CD14-positive monocyte (primary cell): ENCODE measurements around the gene C9orf50. TPM values are rescaled to one million over a fixed set of nuclear protein-coding genes. Genes with fewer than 3 reads are reported as not detected.

Experiments
- DNase-seq, 3 donors: peaks; one replicate each; pipeline ENCODE4 v3.0.0-alpha.2; 2011 to 2022
- H2AFZ ChIP-seq: 2 replicates; pipeline ENCODE4 v1.6.0; 2012; ENCODE audit warnings: mild to moderate bottlenecking, low read depth, low read length, inconsistent platforms; ENCODE audit not compliant: insufficient read depth, poor library complexity, severe bottlenecking
- H3K27ac ChIP-seq, 2 donors: 1 replicate in 1 of 2; 2 replicates in 1 of 2; pipeline ENCODE4 v1.5.1; 2012 to 2013; ENCODE audit warnings: low read length in 2 of 2, control low read depth in 1 of 2, inconsistent platforms in 1 of 2, low read depth in 1 of 2, mild to moderate bottlenecking in 1 of 2
- H3K27me3 ChIP-seq, 2 donors: one replicate each; pipeline versions ENCODE4 v1.6.0 to v1.6.1; 2011 to 2013; ENCODE audit warnings: low read length in 2 of 2; ENCODE audit not compliant: control insufficient read depth in 2 of 2, insufficient read depth in 2 of 2
- H3K36me3 ChIP-seq, 2 donors: replicated peaks in 1 of 2; 1 replicate in 1 of 2; 2 replicates in 1 of 2; pipeline versions ENCODE4 v1.5.1 to v1.6.1; 2012 to 2013; ENCODE audit warnings: low read length in 2 of 2, control low read depth in 1 of 2, inconsistent platforms in 1 of 2, mild to moderate bottlenecking in 1 of 2; ENCODE audit not compliant: insufficient read depth in 2 of 2, control insufficient read depth in 1 of 2
- H3K4me1 ChIP-seq, 2 donors: 1 replicate in 1 of 2; 2 replicates in 1 of 2; pipeline versions ENCODE4 v1.5.1 to v1.6.1; 2012 to 2013; ENCODE audit warnings: low read length in 2 of 2, control low read depth in 1 of 2, inconsistent platforms in 1 of 2, mild to moderate bottlenecking in 1 of 2, moderate library complexity in 1 of 2; ENCODE audit not compliant: insufficient read depth in 2 of 2, control insufficient read depth in 1 of 2
- H3K4me2 ChIP-seq: replicated peaks from 2 replicates; pipeline ENCODE3; 2012; ENCODE audit warnings: low read length, moderate library complexity, mild to moderate bottlenecking; ENCODE audit not compliant: poor library complexity, severe bottlenecking; ENCODE audit errors: extremely low read depth
- H3K4me3 ChIP-seq, 3 experiments: fragments of 200-600 bp in 1 of 3; sonication (generic) in 1 of 3; replicated peaks in 1 of 3; 1 replicate in 2 of 3; 2 replicates in 1 of 3; pipeline ENCODE4 v1.5.1; 2011 to 2013; ENCODE audit warnings: low read length in 3 of 3, mild to moderate bottlenecking in 3 of 3, control low read depth in 2 of 3, low read depth in 2 of 3, inconsistent platforms in 1 of 3, moderate library complexity in 1 of 3
- H3K79me2 ChIP-seq: 2 replicates; pipeline ENCODE4 v1.6.0; 2012; ENCODE audit warnings: mild to moderate bottlenecking, control low read depth, inconsistent platforms, low read length, moderate library complexity; ENCODE audit not compliant: insufficient read depth
- H3K9ac ChIP-seq: 2 replicates; pipeline ENCODE4 v1.6.0; 2017; ENCODE audit warnings: low read length, mild to moderate bottlenecking; ENCODE audit not compliant: insufficient read depth, poor library complexity, severe bottlenecking
- H3K9me3 ChIP-seq, 2 donors: replicated peaks in 1 of 2; 1 replicate in 1 of 2; 2 replicates in 1 of 2; pipeline versions ENCODE4 v1.5.1 to v1.6.1; 2012 to 2013; ENCODE audit warnings: low read length in 2 of 2, control low read depth in 1 of 2; ENCODE audit not compliant: control insufficient read depth in 1 of 2, insufficient read depth in 1 of 2
- H4K20me1 ChIP-seq: 2 replicates; pipeline ENCODE4 v1.6.0; 2012; ENCODE audit warnings: mild to moderate bottlenecking, low read length, control low read depth, moderate library complexity; ENCODE audit not compliant: insufficient read depth
- H3K27ac Mint-ChIP-seq, 7 donors: one replicate each; pipeline ENCODE4 v1.8.0; 2020; ENCODE audit warnings: mild to moderate bottlenecking in 7 of 7, mixed read lengths in 7 of 7, moderate library complexity in 6 of 7, inconsistent platforms in 2 of 7
- H3K27me3 Mint-ChIP-seq, 3 donors: one replicate each; pipeline ENCODE4 v1.8.0; 2021 to 2022; ENCODE audit warnings: low read depth in 3 of 3, mild to moderate bottlenecking in 3 of 3, mixed read lengths in 3 of 3, moderate library complexity in 3 of 3, inconsistent platforms in 1 of 3
- H3K36me3 Mint-ChIP-seq, 2 donors: one replicate each; pipeline ENCODE4 v1.8.0; 2020; ENCODE audit warnings: mixed read lengths in 2 of 2, inconsistent platforms in 1 of 2, mild to moderate bottlenecking in 1 of 2
- H3K4me1 Mint-ChIP-seq: one replicate; pipeline ENCODE4 v1.8.0; 2020; ENCODE audit warnings: mild to moderate bottlenecking, mixed read lengths
- H3K4me3 Mint-ChIP-seq, 2 donors: one replicate each; pipeline ENCODE4 v1.8.0; 2020; ENCODE audit warnings: mild to moderate bottlenecking in 2 of 2, mixed read lengths in 2 of 2, moderate library complexity in 1 of 2
- H3K9me3 Mint-ChIP-seq, 7 donors: one replicate each; pipeline ENCODE4 v1.8.0; 2020 to 2022; ENCODE audit warnings: mixed read lengths in 7 of 7, mild to moderate bottlenecking in 6 of 7, moderate library complexity in 6 of 7, inconsistent platforms in 2 of 7
- WGBS: methylation state at CpG from one replicate; pipeline ENCODE4 v1.1.5; 2013; ENCODE audit warnings: missing lambda C conversion rate; ENCODE audit not compliant: insufficient coverage; 5-methylcytosine and 5-hydroxymethylcytosine counted together
- intact Hi-C, 2 donors: fragments of 100-400 bp; cut with micrococcal nuclease; formaldehyde crosslinking; loops; one replicate each; pipeline versions ENCODE4 v1.15.0 to v1.15.1; 2023
- polyA plus RNA-seq, 3 donors: library from polyadenylated mRNA; depleted of rRNA in 1 of 3; unstranded in 2 of 3; stranded (reverse) in 1 of 3; fragments of 300-500 nt in 2 of 3; fragments of >200 nt in 1 of 3; fragmentation: Illumina TruSeq in 2 of 3; gene quantifications; 1 replicate in 2 of 3; 2 replicates in 1 of 3; pipeline ENCODE4 v1.2.3, GENCODE V29; 2012 to 2021
- TF ChIP-seq, protein P1 (sequence below): fragments of 200-600 bp; IDR thresholded peaks from one replicate; pipeline ENCODE4 v1.8.0; 2022; ENCODE audit warnings: antibody characterized with exemption, mild to moderate bottlenecking

The C9orf50 gene
- polyA plus RNA-seq, 3 donors = not detected

DNA sequence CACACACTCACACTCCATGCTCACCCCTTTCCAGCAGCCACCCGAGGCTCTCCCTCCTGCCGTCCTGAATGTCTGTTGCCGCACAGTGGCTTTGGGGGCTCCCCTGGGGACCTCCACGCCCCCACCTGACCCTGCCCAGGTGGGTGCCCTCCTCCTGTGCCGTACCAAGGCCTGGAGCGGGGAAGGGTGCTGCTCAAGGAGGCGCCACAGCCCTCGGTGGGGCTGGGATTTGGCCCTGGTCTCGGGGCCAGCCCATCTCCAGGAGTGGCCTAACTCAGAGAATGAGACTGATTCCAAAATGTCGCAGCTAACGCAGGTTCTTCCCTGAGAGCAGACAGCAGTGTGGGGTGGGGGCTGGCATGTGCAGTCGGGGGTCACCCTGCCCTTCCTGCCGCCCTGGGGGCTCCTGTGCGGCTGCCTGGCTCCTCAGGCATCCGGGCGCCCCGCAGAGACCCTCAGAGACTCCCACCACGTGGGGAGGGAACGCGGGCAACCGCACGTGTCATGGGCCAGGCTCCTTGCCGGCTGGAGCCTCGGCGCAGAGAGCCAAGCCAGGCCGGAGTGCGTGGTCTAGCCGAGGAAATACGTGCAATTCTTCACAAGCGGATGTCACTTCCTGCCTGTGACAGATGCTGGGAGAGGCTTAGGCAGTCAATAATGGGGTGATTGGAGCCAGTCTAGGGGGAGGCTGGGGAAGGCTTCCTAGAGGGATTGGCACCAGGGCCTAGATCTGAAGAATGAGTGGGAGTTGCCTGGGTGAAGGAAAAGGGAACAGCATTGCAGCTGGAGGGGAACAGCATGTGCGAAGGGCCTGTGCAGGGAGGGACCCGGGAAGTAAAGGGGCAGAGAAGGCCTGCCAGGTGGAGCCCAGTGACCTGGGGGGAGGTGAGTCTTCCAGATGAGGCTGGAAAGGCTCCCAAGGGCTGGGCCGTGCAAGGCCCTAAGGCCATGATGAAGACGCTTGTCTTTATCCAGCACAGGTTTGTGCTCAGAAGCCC, 44.1 kb downstream of the C9orf50 start:
- DNase-seq = no peak
- TF ChIP-seq, protein P1, sequence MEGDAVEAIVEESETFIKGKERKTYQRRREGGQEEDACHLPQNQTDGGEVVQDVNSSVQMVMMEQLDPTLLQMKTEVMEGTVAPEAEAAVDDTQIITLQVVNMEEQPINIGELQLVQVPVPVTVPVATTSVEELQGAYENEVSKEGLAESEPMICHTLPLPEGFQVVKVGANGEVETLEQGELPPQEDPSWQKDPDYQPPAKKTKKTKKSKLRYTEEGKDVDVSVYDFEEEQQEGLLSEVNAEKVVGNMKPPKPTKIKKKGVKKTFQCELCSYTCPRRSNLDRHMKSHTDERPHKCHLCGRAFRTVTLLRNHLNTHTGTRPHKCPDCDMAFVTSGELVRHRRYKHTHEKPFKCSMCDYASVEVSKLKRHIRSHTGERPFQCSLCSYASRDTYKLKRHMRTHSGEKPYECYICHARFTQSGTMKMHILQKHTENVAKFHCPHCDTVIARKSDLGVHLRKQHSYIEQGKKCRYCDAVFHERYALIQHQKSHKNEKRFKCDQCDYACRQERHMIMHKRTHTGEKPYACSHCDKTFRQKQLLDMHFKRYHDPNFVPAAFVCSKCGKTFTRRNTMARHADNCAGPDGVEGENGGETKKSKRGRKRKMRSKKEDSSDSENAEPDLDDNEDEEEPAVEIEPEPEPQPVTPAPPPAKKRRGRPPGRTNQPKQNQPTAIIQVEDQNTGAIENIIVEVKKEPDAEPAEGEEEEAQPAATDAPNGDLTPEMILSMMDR = no peak
- H2AFZ ChIP-seq = no peak overlapping the region
- peaks cover 2 to 10% (median 4%) of the 10 kb centered on the region in 7 donors for H3K9me3 Mint-ChIP-seq
- peaks cover 29% of the 10 kb centered on the region for H3K4me1 Mint-ChIP-seq
- WGBS = 62% methylated on average over 33 of the region's 34 CpGs
- H3K36me3 Mint-ChIP-seq = peaks cover 3 to 5% of the 10 kb centered on the region in 2 donors
- intact Hi-C loops = no loop called here
- H3K9me3 ChIP-seq = peaks cover 0 to 5% of the 10 kb centered on the region in 2 donors
- no peak overlapping the region for H3K27ac ChIP-seq
- no peaks in the 10 kb centered on the region for H4K20me1 ChIP-seq
- peaks cover 14 to 24% of the 10 kb centered on the region in 2 donors for H3K4me1 ChIP-seq
- H3K4me3 Mint-ChIP-seq = no peak overlapping the region
- no peaks in the 10 kb centered on the region for H3K27me3 ChIP-seq
- H3K79me2 ChIP-seq = no peaks in the 10 kb centered on the region
- H3K4me2 ChIP-seq = no peak overlapping the region
- H3K9ac ChIP-seq = no peak overlapping the region
- H3K36me3 ChIP-seq = no peaks in the 10 kb centered on the region
- H3K4me3 ChIP-seq = no peak overlapping the region
- peaks cover 4 to 9% (median 6%) of the 10 kb centered on the region in 3 donors for H3K27me3 Mint-ChIP-seq
- H3K27ac Mint-ChIP-seq = no peak overlapping the region

DNA sequence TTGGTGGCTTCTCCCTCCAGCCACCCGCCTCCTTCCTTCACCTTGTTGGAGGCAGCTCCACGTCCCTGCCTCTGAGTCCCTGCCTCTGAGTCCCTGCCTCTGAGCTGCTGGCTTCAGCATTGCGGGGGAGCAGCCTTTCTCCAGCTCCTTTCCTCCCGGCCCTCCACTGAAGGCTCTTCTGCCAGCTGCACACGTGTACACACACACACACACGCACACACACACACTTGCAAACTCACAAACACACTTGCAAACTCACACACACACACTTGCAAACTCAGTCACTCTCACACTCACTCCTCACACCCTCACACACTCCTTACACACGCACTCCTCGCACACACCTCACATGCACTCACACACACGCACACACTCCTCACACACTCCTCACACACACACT, 45.1 kb downstream of the C9orf50 start:
- Mint-ChIP-seq H3K36me3 (peaks cover 3 to 5% of the 10 kb centered on the region in 2 donors), H3K9me3 (peaks cover 2 to 10% (median 4%) of the 10 kb centered on the region in 7 donors), H3K4me1 (peaks cover 32% of the 10 kb centered on the region), H3K27ac (peak overlapping the region in 3 of 7 donors; percentile 42 to 65 (median 56)), H3K4me3 (no peak overlapping the region), H3K27me3 (peaks cover 4 to 9% (median 6%) of the 10 kb centered on the region in 3 donors)
- Histone ChIP-seq H3K4me3 (no peak overlapping the region), H3K9me3 (peaks cover 0 to 5% of the 10 kb centered on the region in 2 donors), H3K36me3 (no peaks in the 10 kb centered on the region), H3K9ac (no peak overlapping the region), H4K20me1 (no peaks in the 10 kb centered on the region), H3K27ac (no peak overlapping the region), H2AFZ (no peak overlapping the region), H3K79me2 (no peaks in the 10 kb centered on the region), H3K4me1 (peaks cover 18 to 28% of the 10 kb centered on the region in 2 donors), H3K4me2 (no peak overlapping the region), H3K27me3 (no peaks in the 10 kb centered on the region)
- TF ChIP-seq, protein P1 = no peak
- WGBS = 85% methylated on average over 9 of the region's 9 CpGs
- no peak for DNase-seq
- intact Hi-C loops = no loop called here
